Upper lobe of right lung (tissue), 1 donor: Measurements from ENCODE around the gene DYRK1A. TPM values are rescaled to one million over a fixed set of nuclear protein-coding genes. Genes with fewer than 3 reads are reported as not detected.
"Not testable (repeated sequence)": the region's sequence is repeated elsewhere in the genome, so short reads cannot be mapped to it uniquely, and the experiment has no call there.

Experiments
- ATAC-seq: fragments of 200-7000 bp; cut with Tn5 transposase; one replicate; pipeline ENCODE4 v1.9.1; 2020; ENCODE audit warnings: mild to moderate bottlenecking, moderate library complexity
- DNase-seq: peaks from one replicate; pipeline ENCODE4 v3.0.0-alpha.2; 2020
- H3K27ac ChIP-seq: fragments of 200-600 bp; one replicate; pipeline ENCODE4 v1.8.0; 2022
- H3K27me3 ChIP-seq: fragments of 200-600 bp; one replicate; pipeline ENCODE4 v1.8.0; 2022; ENCODE audit warnings: mild to moderate bottlenecking
- H3K36me3 ChIP-seq: fragments of 200-600 bp; one replicate; pipeline ENCODE4 v1.8.0; 2022
- H3K4me1 ChIP-seq: fragments of 200-600 bp; one replicate; pipeline ENCODE4 v1.8.0; 2022
- H3K4me3 ChIP-seq: fragments of 200-600 bp; one replicate; pipeline ENCODE4 v1.8.0; 2022; ENCODE audit warnings: mild to moderate bottlenecking
- H3K9me3 ChIP-seq: fragments of 200-600 bp; one replicate; pipeline ENCODE4 v1.8.0; 2022
- intact Hi-C: fragments of 100-400 bp; cut with DNase I; formaldehyde crosslinking; loops from one replicate; pipeline ENCODE4 v1.11.0; 2022
- long read RNA-seq: library from polyadenylated mRNA; unstranded; transcript quantifications from one replicate; pipeline ENCODE4 v2.0.0, GENCODE V29; 2021
- total RNA-seq: library from RNA; stranded (reverse); fragmentation: NEBNext Ultra II Directional; extraction: Animal tissue kit (Norgen Biotek cat#: 25700); gene quantifications from one replicate; pipeline ENCODE4 v1.2.1, GENCODE V29; 2021
- TF ChIP-seq, protein P1 (sequence below): fragments of 200-600 bp; IDR thresholded peaks from one replicate; pipeline ENCODE4 v1.8.0; 2022; ENCODE audit warnings: antibody characterized with exemption
- donor health status: DM: no; HTN: yes; CAD: no; lungs with severe emphysema.

The DYRK1A gene
- 70.9 TPM for total RNA-seq
- long read RNA-seq, partial matches to known transcripts, result 5 of 21 reads
- long read RNA-seq, other reads (novel, unspliced or antisense), result 14 of 21 reads

DNA sequence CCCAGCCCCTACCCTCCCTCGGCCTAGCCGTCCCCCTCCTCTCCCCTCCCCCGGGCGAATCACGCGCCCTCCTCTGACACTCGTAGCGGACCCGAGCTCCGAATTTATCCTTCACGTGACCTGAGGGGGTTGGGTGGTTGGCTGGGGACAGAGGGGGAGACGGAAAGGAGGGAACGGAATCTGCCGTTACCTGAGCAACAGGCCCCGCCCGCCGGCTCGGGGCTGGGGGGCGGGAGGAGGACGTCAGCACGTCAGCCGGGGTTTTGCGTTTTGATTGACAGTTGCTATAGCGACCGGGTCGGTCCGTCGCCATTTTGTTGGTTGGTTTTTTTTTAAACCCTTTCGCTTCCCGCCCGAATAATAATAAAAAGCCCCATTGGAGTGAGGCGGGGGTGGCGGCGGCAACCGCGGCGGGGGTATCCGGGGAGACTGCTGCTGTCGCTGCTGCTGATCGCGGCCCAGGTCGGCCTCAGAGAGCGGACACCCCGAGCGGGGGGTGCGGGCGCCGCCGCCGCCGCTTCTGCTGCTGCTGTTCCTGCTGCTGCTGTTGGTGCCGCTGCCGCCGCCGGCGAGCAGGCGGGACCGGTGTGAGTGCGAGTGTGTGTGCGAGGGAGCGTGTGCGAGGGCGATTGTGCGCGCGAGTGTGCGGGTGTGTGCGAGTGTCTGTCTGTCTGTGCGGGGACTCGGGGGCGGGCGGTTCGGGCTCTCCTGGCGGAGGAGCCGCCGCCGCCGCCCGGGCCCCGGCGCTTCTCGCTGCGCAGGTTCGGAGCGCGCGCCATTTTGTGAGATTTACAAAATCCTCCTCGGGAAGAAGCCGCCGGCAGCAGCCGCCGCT is at the start of gene DYRK1A:
Gene DYRK1A, plus strand, starts transcription at position 292 of the 835 bp plus-strand sequence. CDS start 53,602 bp downstream, outside the sequence.
- Histone ChIP-seq H3K9me3 (no peaks in the 10 kb centered on the region), H3K36me3 (no peaks in the 10 kb centered on the region), H3K4me1 (peaks cover 33% of the 10 kb centered on the region), H3K27me3 (no peaks in the 10 kb centered on the region), H3K4me3 (peak within 1 kb of the TSS; percentile 83), H3K27ac (peak within 1 kb of the TSS; percentile 98)
- intact Hi-C loops, result no loop called here
- TF ChIP-seq, protein P1, sequence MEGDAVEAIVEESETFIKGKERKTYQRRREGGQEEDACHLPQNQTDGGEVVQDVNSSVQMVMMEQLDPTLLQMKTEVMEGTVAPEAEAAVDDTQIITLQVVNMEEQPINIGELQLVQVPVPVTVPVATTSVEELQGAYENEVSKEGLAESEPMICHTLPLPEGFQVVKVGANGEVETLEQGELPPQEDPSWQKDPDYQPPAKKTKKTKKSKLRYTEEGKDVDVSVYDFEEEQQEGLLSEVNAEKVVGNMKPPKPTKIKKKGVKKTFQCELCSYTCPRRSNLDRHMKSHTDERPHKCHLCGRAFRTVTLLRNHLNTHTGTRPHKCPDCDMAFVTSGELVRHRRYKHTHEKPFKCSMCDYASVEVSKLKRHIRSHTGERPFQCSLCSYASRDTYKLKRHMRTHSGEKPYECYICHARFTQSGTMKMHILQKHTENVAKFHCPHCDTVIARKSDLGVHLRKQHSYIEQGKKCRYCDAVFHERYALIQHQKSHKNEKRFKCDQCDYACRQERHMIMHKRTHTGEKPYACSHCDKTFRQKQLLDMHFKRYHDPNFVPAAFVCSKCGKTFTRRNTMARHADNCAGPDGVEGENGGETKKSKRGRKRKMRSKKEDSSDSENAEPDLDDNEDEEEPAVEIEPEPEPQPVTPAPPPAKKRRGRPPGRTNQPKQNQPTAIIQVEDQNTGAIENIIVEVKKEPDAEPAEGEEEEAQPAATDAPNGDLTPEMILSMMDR, result no peak
- ATAC-seq, result peak; percentile 94
- peak; percentile 99 for DNase-seq

DNA sequence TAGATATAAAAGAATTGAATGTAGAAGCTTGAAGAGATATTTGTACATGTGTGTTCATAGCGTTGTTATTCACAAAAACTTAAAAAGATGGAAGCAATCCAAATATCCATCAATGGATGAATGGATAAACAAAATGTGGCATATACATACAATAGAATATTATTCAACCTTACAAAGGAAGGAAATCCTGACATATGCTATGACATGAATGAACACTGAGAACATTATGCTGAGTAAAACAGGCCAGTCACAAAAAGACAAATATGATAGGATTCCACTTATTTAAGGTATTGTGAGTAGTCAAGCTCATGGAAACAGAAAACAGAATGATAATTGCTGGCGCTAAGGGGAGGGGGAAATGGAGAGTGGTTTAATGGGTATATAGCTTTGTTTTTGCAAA is 47.0 kb upstream of the DYRK1A start:
- Histone ChIP-seq H3K9me3 (peaks cover 7% of the 10 kb centered on the region), H3K4me1 (no peaks in the 10 kb centered on the region), H3K4me3 (no peak overlapping the region), H3K27me3 (no peaks in the 10 kb centered on the region), H3K36me3 (no peaks in the 10 kb centered on the region), H3K27ac (no peak overlapping the region)
- TF ChIP-seq, protein P1, result no peak
- intact Hi-C loops, result no loop called here
- DNase-seq, result no peak
- no peak for ATAC-seq

DNA sequence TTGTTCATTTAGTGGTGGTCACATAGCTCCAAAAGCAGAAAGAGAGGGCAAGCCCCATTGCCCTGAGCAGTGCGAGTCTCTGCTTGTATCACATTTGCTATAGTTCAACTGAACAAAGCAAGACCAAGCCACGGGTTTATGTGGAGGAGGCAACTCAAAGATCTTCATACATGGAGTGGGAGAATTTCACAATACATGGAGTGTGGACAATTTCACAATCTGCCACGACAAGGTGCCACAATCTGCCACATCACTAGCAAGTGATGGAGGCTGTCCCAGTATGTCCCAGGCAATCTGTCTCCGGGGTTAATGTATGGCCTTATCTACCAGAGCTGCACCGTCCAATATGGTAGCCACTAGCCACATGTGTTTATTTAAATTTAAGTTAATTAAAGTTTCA is 44.5 kb upstream of the DYRK1A start:
- Histone ChIP-seq H3K9me3 (peaks cover 4% of the 10 kb centered on the region), H3K4me3 (no peak overlapping the region), H3K4me1 (no peaks in the 10 kb centered on the region), H3K27me3 (no peaks in the 10 kb centered on the region), H3K27ac (no peak overlapping the region), H3K36me3 (no peaks in the 10 kb centered on the region)
- TF ChIP-seq, protein P1, result no peak
- DNase-seq (no peak), ATAC-seq (no peak)
- intact Hi-C loops, result no loop called here

DNA sequence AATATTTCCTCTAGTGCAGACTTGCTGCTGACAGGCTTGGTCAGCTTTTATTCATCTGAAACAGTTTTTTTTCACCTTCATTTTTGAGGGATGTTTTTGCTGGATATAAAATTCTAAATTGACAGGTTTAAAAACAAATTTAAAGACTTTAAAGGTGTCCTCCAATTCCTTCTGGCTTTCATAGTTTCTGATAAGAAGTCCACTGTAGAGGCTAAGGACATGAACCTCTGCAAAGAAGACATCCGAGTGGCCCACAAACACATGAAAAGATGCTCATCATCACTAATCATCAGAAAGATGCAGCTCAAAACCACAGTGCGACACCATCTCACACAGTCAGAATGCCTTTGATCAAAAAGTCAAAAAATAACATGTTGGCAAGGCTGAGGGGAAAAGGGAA is 42.0 kb upstream of the DYRK1A start:
- TF ChIP-seq, protein P1, result no peak
- Histone ChIP-seq H3K27ac (no peak overlapping the region), H3K36me3 (no peaks in the 10 kb centered on the region), H3K4me1 (no peaks in the 10 kb centered on the region), H3K27me3 (no peaks in the 10 kb centered on the region), H3K4me3 (no peak overlapping the region), H3K9me3 (no peaks in the 10 kb centered on the region)
- ATAC-seq (no peak), DNase-seq (no peak)
- intact Hi-C loops, result no loop called here

DNA sequence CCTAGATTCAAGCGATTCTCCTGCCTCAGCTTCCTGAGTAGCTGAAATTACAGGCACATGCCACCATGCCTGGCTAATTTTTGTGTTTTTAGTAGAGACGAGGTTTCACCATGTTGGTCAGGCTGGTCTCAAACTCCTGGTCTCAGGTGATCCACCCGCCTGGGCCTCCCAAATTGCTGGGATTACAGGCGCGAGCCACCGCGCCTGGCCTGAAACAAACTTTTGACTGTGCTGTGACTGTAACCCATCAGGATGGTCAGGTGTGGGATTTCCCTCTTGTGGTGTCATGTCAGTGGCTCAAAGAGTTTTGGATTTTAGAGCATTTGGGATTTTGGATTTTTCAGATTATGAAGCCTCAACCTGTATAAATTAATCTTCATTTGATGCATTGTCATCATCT is 38.4 kb upstream of the DYRK1A start:
- ATAC-seq, H3K9me3 ChIP-seq, H3K27ac ChIP-seq, intact Hi-C loops, H3K4me1 ChIP-seq, H3K27me3 ChIP-seq, H3K4me3 ChIP-seq, H3K36me3 ChIP-seq, DNase-seq: not testable (repeated sequence)

DNA sequence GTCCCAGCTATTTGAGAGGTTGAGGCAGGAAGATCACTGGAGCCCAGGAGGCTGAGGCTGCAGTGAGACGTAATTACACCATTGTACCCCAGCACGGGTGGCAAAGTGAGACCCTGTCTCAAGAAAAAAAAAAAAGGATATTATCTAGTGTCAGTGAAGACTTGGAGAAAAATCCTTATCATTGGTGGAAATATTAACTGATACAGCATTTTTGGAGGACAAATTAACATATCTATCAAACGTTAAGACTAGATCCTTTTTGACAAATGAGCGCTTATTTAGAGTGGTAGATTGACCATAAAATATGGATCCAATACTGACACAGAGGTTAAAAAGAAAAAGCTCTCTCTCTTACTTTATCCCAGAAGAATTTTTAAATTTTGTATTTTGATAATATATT is 35.2 kb upstream of the DYRK1A start:
- no peak for ATAC-seq
- H3K27ac ChIP-seq, result no peak overlapping the region
- intact Hi-C loops, result no loop called here
- no peaks in the 10 kb centered on the region for H3K27me3 ChIP-seq
- H3K36me3 ChIP-seq, result no peaks in the 10 kb centered on the region
- H3K9me3 ChIP-seq, result no peaks in the 10 kb centered on the region
- DNase-seq, result no peak
- TF ChIP-seq, protein P1, result no peak
- H3K4me3 ChIP-seq, result no peak overlapping the region
- H3K4me1 ChIP-seq, result no peaks in the 10 kb centered on the region
